NCI-H187 treated with DMSO at 0.1 percent for 48 hours (cell line): ENCODE data around the gene INSM1.
"Not testable (repeated sequence)": the region's sequence is repeated elsewhere in the genome, so short reads cannot be mapped to it uniquely, and the experiment has no call there.

ENCODE experiments used
- DNase-seq: peaks from one replicate; lab custom pipeline; 2025; lab: John Stamatoyannopoulos, UW

INSM1 gene, protein sequence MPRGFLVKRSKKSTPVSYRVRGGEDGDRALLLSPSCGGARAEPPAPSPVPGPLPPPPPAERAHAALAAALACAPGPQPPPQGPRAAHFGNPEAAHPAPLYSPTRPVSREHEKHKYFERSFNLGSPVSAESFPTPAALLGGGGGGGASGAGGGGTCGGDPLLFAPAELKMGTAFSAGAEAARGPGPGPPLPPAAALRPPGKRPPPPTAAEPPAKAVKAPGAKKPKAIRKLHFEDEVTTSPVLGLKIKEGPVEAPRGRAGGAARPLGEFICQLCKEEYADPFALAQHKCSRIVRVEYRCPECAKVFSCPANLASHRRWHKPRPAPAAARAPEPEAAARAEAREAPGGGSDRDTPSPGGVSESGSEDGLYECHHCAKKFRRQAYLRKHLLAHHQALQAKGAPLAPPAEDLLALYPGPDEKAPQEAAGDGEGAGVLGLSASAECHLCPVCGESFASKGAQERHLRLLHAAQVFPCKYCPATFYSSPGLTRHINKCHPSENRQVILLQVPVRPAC

DNA sequence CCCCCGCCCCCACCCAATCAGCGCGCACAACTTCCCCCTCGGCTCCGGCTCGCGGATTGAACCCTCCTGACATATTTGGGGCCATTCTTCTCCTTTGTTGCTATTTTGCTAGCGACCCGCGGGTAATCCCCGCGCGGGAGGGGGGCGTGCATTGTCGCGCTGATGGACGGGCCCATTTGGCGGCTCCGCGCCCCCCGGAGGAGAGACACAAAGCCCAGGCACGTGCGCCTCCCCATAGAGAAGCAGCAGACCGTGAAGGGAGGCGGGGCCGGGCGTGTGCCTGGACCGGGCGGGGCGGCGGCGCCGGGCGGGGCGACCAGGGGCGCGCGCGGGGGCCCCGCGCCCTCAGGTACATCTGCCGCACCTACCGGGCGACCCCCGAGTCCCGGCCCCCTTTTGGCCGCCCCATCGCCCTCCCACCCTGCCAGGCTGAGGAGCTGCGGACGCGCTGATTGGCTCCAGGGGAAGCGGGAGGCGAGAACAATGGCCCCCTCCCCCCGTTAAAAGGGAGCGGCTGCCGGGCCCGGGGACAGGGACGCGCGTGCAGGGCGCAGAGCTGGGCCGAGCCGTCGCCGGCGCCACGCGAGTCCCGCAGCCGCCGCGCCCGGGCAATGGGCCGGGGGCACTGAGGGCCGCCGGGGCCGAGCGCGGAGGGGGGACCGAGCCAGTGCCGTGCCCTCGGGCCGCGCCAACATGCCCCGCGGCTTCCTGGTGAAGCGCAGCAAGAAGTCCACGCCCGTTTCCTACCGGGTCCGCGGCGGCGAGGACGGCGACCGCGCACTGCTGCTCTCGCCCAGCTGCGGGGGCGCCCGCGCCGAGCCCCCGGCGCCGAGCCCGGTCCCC lies at the start of gene INSM1:
INSM1 (plus strand) TSS at position 530 of the 843 bp plus-strand sequence; CDS start at position 694, 164 bp downstream.
- no peak for DNase-seq

DNA sequence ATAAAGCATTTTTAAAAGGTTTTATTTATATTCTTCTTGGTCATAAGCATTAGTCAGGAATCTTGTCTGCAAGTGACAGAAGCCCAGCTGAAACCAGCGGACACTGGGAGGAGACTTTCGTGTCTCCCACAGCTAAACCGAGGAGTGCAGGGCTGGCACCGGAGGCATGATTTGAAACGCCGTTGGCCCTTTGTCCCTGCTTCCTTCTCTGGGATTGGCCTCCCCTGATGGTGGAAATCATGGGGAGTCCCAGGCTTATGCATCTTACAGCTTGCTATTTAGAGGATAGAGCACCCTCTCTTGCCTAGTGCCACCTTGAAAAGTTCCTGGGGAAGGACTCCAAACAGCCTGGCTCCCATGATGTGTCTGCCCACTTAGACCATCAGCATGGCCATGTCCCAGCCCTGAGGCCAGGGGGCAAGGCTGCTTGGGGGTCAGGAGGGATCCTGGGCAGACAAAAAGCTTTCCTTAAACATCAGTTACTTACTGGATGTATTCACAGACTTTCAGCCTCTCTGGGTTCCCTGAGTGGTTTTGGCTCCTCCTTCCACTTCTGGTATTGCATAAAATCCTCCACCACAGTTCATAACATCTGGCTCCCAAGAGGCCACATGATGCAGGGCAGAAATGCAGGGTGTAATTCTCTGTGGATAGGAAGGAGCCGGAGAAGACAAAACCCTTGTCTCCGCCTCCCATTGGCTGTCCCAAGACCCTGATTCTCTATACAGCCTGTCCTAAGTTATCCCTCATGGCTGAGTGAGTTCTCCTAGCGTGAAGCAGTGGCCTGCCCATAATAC lies 49.3 kb upstream of the INSM1 start:
- no peak for DNase-seq

DNA sequence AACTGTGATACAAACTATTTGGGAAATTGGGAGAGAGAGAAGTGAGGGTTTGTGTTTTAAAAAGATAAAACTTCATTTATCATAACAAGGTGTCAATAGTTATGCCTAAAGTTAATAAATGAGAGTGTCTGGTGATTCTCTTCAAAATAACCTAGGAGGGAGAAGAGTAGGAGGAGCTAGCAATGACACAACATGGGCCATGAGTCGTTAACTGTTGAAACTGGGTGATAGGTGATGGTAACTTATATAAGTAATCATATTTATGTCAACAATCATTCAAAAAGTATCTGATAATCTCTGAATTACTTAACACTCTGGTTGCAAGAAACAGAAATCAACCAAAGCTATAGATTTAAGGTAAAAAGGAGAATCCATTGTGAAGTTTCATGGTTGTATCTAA lies 46.8 kb upstream of the INSM1 start:
- no peak for DNase-seq

DNA sequence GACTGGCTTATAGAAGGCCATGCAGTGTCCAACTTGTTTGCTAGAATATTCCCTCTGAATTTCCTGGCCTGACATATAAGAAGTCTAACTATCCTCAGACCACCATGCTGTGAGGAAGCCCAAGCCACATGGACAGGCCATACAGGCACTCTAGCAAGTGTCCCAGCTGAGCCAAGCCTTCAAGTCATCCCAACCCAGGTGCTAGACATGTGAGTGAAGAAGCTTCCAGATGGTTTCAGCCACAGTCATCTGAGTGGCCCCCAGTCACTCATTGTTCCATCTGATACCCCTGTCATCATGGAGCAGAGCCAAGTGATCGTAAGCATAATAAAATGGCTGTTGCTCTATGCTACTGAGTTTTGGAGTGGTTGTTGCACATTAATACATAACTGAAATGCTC lies 46.0 kb upstream of the INSM1 start:
- no peak for DNase-seq

DNA sequence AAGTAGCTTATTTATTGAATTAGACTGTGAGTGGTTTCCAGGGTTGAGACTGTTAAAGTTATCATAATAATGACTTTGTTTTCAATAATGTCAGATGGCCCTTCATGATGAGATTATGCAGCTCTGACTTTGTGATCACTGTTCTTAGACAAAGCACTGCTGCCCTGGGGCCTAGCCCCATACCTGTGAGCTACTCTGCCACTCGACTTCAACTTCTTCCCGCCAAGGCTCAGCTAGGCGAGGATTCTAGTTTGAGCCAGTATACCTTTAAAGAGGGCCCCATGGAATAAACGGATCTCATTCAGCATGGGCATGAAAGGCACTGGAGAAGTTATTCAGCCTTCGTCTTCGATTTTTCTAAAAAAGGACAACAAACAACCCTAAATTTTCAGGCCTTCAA lies 45.0 kb upstream of the INSM1 start:
- no peak for DNase-seq

DNA sequence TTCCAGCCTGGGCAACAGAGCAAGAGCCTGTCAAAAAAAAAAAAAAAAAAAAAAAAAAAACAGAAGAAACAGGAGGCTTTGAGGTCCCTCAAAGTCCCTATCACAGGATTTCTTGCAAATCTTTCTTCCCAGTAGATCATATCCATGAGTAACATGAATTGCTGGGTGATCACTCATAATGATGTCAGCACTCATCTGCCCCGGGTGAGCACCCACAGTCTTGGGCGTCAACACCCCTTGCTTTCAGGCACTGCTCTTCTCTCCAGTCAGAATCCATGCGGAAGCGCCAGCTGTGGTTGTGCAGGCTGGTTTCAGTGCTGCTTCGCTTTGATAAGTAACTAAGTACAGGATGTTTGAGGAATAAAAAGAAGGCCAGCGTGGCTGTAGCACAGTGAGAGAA lies 40.2 kb upstream of the INSM1 start:
- DNase-seq = no peak

DNA sequence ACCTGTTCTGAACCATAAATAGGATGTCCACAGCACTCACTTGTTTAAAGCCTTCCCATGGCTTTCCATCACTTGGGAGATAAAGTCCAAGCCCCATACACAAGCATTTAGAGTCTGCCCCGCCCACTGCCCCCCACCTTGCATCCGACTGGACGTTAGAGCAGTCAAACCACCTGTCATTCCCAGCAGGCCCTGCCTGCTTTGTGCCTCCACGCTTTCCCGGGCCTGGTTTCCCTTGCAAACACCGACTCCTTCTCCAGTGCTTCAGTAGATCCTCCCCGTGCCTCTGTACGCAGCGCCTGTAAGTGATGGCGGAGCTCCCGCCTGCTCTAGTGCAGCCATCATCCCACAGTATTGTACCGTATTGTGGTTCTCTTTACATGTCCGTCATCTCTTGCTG lies 38.3 kb upstream of the INSM1 start:
- DNase-seq = no peak

DNA sequence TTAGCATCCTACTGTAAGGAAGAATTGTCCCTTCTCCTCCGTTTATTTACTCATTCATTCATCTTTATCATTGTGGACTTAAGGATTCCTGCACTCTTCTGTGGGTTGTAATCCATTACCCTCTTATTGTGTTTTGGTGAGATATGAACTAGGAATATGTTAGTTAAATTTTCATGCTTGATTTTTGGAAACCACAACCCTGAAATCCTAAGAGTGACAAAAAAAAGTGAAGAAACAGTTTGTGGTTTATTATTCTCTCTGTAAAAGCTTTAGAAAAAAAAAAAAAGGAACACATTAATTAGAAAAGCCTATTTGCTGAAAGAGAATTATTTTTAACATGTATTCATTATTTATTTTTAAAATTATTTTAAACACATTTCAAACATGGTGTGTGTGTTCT lies 36.7 kb upstream of the INSM1 start:
- DNase-seq = no peak

DNA sequence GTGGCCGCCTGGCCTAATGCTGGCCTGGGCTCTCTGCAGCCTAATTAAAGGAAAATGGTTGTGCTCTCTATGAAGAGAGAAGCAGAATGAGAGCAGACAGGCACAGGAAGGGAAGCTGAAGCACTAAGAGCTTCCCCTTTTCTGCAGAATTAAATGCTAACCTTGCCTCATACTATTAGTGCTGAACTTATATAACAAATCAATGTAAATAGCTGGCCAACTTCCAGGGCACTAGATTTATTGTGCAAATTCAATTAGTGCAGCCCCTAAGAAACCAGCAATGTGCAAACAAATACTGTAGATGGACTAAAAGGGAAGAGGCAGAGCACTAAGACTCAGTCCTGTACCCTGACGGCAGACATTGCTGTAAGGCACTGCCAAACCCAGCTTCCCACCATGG lies 36.1 kb upstream of the INSM1 start:
- DNase-seq = no peak

DNA sequence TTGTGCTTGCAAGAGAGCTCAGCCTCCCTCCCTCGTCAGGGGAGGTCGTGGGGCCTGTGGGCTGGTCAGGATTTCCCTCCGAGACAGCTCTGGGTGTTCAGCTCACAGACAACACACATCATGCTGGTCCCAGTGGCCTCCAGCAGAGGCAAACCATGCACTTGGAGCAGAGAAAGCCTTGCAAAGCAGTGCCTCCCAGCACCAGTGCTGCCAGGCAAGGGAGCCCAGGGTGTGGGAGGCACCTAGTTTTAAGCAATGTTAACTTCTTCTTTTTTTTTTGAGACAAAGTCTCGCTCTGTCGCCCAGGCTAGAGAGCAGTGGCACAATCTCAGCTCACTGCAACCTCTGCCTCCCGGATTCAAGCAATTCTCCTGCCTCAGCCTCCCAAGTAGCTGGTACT lies 34.0 kb upstream of the INSM1 start:
- no peak for DNase-seq

DNA sequence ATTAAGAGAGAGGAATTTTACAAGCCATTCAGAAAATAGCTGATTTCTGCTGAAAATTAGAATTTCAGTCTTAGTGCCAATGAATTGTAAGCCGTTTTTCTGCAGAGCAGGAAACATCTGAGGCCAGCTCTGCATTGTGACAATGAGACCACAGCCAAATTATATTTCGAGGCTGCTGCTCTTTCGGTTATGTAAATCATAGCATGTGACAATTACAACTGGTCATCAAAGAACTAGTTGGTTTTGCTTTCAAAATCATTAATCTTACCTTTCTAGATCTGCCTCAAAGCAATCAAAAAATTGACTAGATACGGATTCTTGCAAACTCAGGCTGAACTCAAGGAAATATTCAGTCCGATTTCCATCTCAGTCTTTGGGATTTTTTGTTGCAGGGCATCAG lies 33.4 kb upstream of the INSM1 start:
- no peak for DNase-seq

DNA sequence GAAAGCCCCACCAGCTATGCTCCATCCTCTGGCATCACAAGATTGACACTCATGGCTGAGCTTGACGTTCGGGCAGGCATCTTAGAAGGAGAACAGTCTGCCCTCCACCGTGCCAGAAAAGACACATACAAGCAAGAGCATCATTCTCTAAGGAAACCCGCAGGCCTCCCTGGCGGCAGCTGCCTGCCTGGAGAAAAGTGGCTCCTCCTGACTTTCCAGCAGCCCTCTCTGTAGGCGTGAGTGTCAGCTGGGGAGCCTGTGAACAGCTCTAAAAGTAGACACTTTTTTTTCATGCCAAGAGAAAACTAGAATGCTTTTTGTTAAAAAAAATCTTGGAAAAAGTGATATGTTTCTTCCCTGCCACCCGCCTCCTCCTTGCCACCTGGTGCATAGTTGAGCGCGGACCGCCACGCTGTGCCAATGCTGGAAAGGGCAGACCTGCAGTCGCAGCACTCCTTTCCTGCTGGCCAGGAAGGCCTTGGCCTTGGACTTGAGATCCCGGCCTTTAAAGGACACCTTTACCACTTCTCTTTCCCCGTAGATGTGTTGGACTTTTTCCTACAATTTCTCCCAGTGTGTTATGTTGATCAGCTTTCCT lies 29.7 kb upstream of the INSM1 start:
- no peak for DNase-seq

DNA sequence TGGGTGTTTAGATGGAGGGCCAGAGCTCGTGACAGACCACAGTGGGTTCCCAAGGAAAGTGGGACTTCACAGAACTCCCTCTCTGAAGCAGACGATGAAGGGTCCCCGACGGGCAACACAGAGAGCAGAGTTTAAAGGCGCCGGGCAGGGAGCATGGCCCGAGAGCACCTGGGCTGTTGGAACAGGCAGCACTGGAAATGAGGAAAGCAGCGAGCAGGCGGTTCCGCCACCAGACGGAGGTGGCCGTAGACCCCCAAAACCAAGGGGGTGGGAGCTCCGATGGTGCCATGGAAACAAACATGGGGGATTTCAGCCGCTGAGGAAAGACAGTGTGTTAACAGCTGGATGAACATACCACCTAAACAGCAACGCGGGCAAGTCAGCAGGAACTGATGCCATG lies 27.5 kb upstream of the INSM1 start:
- DNase-seq = no peak

DNA sequence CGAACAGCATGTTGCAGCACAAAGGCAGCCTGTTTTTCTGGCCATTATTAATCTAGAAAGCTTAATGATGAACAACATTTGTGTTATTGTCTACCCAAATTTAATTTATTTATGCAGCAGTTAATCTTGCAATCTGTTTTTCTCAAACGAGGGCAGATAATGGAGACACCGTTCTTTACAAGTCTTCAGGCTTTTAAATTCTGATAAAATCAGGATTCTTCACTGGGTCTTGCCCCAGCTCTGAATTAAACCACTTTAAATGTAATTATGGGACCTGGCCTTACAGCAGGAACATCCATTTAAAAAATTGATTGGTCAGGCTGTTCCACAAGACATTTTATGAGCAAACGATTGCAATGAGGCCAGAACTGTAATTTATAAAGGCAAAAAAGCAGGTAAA lies 26.5 kb upstream of the INSM1 start:
- DNase-seq = no peak

DNA sequence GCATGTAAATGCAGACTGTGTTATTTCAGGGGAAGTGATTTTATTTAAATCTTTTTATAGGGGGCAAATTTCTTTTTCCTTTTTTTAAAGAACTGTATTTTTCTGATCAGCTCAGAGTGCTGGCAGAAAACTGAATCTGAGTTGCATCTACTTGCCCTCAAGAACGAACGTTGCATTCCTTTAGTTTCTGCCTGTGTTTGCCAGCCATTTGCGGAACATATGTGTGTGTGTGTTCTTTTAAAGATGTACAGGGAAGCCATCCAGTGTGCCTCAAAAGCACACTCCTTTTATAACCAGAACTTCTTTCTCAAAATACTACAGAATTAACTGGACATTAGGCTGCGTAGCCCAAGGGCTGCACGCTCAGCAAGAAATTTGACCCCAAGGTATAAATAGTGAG lies 25.8 kb upstream of the INSM1 start:
- no peak for DNase-seq

DNA sequence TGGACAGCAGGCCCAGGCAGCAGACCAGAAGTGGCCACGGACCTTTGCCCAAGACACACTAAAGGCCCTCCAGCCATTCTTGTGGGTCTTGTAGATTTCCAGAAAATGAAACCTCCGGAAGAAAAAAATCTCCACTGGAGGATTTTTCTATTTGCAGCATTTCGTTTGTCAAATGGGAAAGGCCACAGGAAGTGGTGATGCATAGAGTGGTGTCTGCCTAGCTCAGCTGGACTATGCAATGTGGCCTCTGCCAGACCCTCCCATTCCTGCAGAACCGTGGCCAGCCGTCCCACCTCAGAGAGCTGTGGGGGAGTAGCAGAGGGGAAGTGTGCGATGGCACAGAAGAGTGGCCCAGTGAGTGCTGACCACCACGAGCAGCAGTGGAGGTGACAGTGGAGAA lies 24.0 kb upstream of the INSM1 start:
- no peak for DNase-seq

DNA sequence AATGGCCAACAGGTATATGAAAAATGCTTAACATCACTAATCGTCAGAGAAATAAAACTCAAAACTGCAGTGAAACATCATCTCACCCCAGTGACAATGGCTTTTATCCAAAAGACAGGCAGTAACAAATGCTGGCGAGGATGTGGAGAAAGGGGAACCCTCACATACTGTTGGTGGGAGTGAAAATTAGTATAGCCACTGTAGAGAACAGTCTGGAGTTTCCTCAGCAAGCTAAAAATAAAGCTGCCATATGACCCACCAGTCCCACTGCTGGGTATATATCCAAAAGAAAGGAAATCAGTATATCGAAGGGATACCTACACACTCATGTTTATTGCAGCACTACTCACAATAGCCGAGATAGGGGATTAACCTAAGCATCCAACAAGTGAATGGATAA lies 23.4 kb upstream of the INSM1 start:
- no peak for DNase-seq

DNA sequence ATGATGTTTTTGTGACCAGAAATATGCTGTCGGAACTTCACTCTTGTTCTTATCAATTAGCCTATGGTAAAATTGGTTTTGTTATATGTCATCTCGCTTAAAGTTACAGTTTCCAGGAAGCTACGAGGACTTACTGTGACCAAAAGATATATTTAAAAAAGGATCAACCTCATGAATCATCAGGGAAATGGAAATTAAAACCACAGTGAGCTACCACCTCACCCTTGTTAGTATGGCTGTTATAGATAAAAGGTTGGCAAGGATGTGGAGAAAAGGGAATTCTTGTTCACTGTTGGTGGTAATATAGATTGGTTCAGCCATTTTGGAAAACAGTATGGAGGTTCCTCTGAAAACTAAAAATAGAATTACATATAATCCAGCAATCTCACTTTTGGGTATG lies 14.3 kb upstream of the INSM1 start:
- DNase-seq = no peak

DNA sequence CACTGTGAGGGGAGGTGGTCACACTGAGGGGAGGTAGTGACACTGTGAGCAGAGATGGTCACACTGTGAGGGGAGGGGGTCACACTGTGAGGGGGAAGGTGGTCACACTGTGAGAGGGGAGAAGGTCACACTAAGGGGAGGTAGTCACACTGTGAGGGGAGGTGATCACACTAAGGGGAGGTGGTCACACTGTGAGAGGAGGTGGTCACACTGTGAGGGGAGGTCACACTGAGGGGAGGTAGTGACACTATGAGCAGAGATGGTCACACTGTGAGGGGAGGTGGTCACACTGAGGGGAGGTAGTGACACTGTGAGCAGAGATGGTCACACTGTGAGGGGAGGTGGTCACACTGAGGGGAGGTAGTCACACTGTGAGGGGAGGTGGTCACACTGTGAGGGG lies 12.4 kb upstream of the INSM1 start:
- not testable (repeated sequence) for DNase-seq

DNA sequence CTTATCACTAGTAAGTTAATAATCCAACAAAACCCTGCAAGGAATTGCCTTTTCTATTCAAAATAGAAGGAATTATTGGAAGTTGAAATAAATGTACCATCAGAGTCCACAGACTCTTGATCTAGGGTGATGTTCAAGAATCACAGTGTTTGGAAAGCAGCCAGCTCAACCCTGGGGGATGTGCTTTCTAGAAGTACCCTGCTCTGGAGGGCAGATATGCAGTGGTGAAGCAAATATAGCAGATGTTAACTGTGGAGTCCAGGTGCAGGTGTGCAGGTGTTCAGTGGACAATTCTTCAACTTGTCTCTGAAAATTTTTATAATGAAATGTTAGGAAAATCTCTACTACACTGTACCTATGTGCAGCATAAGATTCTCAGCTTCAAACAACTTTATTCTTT lies 9.1 kb upstream of the INSM1 start:
- no peak for DNase-seq

DNA sequence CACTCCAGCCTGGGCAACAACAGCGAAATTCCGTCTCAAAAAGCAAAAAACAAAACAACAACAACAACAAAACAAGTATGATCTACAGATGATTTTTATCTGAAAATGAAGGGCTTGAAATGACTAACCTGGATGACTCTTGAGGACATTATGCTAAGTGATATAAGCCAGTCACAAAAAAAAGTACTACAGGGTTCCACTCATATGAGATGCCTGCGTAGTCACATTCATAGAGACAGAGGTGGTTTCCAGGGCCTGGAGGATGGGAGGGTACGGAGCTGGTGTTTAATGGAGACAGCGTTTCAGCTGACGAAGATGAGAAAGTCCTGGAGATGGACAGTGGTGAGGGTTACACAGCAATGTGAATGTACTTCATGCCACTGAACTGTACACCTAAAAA lies 8.3 kb upstream of the INSM1 start:
- no peak for DNase-seq

DNA sequence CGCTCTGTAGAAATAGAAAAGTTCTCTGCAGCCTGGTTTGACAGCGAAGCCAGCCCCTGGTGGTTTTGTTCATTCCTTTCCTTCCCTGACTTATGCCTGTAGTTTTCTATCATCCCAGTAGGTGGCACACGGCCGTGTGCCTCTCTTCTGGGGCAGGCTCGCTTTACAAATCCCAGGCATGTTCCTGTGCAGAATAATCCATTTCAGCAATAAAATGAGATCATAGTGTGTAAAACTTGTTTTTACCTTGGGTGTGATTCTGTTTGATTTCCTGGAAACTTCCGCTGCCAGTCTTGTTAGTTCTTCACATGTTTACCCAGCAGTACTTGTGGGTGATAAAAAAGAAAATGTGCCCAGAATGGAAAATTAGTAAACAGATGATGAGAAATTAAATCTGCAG lies 7.4 kb upstream of the INSM1 start:
- DNase-seq = no peak
